Measurements from ENCODE around the gene DSCAML1. TPM values are rescaled to one million over a fixed set of nuclear protein-coding genes. Genes with fewer than 3 reads are reported as not detected.

DSCAML1 gene
- total RNA-seq, 4 donors from 2014 or later = 0.29 to 29.1 (median 3.4) TPM

GRCh38 chr11:117510646-117511045, 286.4 kb downstream of the DSCAML1 start:
- no peaks in the 10 kb centered on the region for H3K27me3 ChIP-seq
- intact Hi-C loops (cut with DNase I; ENCODE audit: low total_unique reads) = no loop called here
- H3K27ac ChIP-seq = no peak overlapping the region
- H3K9me3 ChIP-seq = no peaks in the 10 kb centered on the region
- H3K4me1 ChIP-seq = no peaks in the 10 kb centered on the region
- no peaks in the 10 kb centered on the region for H3K36me3 ChIP-seq
- H3K4me3 ChIP-seq = no peak overlapping the region
- DNase-seq = no peak
- TF ChIP-seq, protein P1, sequence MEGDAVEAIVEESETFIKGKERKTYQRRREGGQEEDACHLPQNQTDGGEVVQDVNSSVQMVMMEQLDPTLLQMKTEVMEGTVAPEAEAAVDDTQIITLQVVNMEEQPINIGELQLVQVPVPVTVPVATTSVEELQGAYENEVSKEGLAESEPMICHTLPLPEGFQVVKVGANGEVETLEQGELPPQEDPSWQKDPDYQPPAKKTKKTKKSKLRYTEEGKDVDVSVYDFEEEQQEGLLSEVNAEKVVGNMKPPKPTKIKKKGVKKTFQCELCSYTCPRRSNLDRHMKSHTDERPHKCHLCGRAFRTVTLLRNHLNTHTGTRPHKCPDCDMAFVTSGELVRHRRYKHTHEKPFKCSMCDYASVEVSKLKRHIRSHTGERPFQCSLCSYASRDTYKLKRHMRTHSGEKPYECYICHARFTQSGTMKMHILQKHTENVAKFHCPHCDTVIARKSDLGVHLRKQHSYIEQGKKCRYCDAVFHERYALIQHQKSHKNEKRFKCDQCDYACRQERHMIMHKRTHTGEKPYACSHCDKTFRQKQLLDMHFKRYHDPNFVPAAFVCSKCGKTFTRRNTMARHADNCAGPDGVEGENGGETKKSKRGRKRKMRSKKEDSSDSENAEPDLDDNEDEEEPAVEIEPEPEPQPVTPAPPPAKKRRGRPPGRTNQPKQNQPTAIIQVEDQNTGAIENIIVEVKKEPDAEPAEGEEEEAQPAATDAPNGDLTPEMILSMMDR (IDR thresholded peaks at IDR 0.05) = no peak
- no peak for TF ChIP-seq POLR2A (IDR thresholded peaks at IDR 0.05)

DNA sequence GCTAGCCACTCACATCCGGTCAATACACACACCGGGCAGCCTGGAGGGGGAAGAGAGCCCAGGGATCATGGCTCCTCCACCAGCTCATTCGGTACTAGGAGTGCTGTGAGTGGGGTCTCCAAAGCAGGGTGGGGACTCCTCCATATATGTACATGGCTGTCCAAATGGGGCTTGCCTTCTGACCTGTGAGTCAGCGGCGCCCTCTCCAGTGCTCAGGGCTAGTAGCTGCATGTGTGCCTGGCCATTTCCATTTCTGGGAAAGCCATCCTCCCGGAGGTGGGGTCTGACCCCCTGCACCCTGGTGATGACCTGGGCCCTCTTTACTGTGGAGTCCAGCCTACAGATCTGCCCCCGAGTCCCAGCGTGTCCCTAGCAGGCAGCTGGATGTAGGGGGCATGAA, 287.5 kb downstream of the DSCAML1 start:
- TF ChIP-seq, protein P1 (IDR thresholded peaks at IDR 0.05) = no peak
- no peak for TF ChIP-seq POLR2A (IDR thresholded peaks at IDR 0.05)
- no peak overlapping the region for H3K4me3 ChIP-seq
- H3K4me1 ChIP-seq = no peaks in the 10 kb centered on the region
- H3K9me3 ChIP-seq = no peaks in the 10 kb centered on the region
- H3K27me3 ChIP-seq = no peaks in the 10 kb centered on the region
- intact Hi-C loops (cut with DNase I; ENCODE audit: low total_unique reads) = no loop called here
- no peak overlapping the region for H3K27ac ChIP-seq
- H3K36me3 ChIP-seq = no peaks in the 10 kb centered on the region
- no peak for DNase-seq

DNA sequence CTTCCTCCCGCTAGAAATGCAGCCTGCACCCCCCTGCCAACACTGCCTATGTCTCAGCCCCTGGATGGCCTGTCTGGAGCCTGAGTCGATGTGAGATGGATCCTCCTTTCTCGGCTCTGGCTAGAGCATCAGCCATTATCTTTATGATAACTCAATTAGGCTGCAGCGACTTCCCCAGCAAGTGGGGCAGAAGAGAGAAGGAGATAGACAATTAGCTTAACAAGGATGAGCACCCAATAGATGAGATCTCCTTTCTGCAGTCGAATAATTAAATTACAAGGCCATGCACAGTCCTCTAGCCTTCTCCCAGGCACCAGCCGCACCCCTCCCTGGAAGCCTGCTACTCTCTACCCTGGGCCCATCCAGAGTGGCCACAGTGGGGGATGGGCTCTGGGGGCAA, 290.0 kb downstream of the DSCAML1 start:
- H3K36me3 ChIP-seq = no peaks in the 10 kb centered on the region
- intact Hi-C loops (cut with DNase I; ENCODE audit: low total_unique reads) = no loop called here
- TF ChIP-seq, protein P1 (IDR thresholded peaks at IDR 0.05) = no peak
- no peak for TF ChIP-seq POLR2A (IDR thresholded peaks at IDR 0.05)

GRCh38 chr11:117505285-117505970, 291.6 kb downstream of the DSCAML1 start:
- no peaks in the 10 kb centered on the region for H3K9me3 ChIP-seq
- no peak overlapping the region for H3K27ac ChIP-seq
- no peaks in the 10 kb centered on the region for H3K4me1 ChIP-seq
- DNase-seq = no peak
- no peaks in the 10 kb centered on the region for H3K27me3 ChIP-seq
- TF ChIP-seq, protein P1 (IDR thresholded peaks at IDR 0.05) = no peak
- no peak for TF ChIP-seq POLR2A (IDR thresholded peaks at IDR 0.05)
- no peaks in the 10 kb centered on the region for H3K36me3 ChIP-seq
- intact Hi-C loops (cut with DNase I; ENCODE audit: low total_unique reads) = no loop called here
- no peak overlapping the region for H3K4me3 ChIP-seq

More for the DNA sequence above, 290.0 kb downstream of the DSCAML1 start:
- no peak for DNase-seq
- H3K4me3 ChIP-seq = no peak overlapping the region
- H3K9me3 ChIP-seq = no peaks in the 10 kb centered on the region
- H3K27ac ChIP-seq = no peak overlapping the region
- no peaks in the 10 kb centered on the region for H3K27me3 ChIP-seq
- H3K4me1 ChIP-seq = no peaks in the 10 kb centered on the region

DNA sequence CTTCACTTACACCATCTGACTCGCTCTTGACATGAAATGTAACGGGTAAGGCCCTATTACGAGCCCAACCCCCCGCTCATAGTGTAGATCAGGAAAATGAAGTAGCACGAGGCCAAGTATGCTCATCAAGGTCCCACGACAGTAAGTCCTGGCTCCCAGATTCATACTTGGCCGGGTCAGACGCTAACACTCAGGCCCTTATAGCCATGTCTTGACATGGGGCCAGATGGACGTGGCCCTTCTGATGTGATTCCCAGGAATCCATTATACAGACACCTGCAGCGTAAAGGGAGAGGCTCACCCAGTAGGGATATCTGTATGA, 294.3 kb downstream of the DSCAML1 start:
- H3K27me3 ChIP-seq = no peaks in the 10 kb centered on the region
- H3K27ac ChIP-seq = no peak overlapping the region
- H3K4me1 ChIP-seq = no peaks in the 10 kb centered on the region
- TF ChIP-seq, protein P1 (IDR thresholded peaks at IDR 0.05) = no peak
- no peak for TF ChIP-seq POLR2A (IDR thresholded peaks at IDR 0.05)
- DNase-seq = no peak
- H3K36me3 ChIP-seq = no peaks in the 10 kb centered on the region
- H3K9me3 ChIP-seq = no peaks in the 10 kb centered on the region
- H3K4me3 ChIP-seq = no peak overlapping the region
- intact Hi-C loops (cut with DNase I; ENCODE audit: low total_unique reads) = no loop called here

All from uterus (tissue), 4 donors.